SK-N-SH (cell line): ENCODE results near the gene CYBA. TPM values are rescaled to one million over a fixed set of nuclear protein-coding genes. Genes with fewer than 3 reads are reported as not detected.

Experiments
- CTCF ChIA-PET: fragments of 300-600, 350-600 bp; formaldehyde crosslinking; extraction: SDS; loops from one replicate; lab custom pipeline; 2021; lab: Yijun Ruan, JAX
- POLR2A ChIA-PET: fragments of 350-600 bp; sonication (Branson Sonifier 250); formaldehyde crosslinking; extraction: SDS; loops from one replicate; lab custom pipeline; 2020; ENCODE audit warnings: antibody characterized with exemption, inconsistent platforms; lab: Yijun Ruan, JAX
- DNase-seq: peaks from one replicate; pipeline ENCODE4 v3.0.0; 2012
- H2AFZ ChIP-seq: fragments of 200-600 bp; sonication (generic); 2 replicates; pipeline ENCODE4 v1.8.1; 2016; ENCODE audit warnings: antibody characterized with exemption, mild to moderate bottlenecking, low read depth
- H3F3A ChIP-seq: fragments of 200-600 bp; sonication (generic); replicated peaks from 2 replicates; pipeline ENCODE3; 2016; ENCODE audit warnings: antibody characterized with exemption, mild to moderate bottlenecking; ENCODE audit not compliant: insufficient read depth
- H3K27ac ChIP-seq, 2 experiments: fragments of 200-500 bp in 1 of 2; fragments of 200-600 bp in 1 of 2; sonication (Bioruptor generic) in 1 of 2; sonication (generic), shearing (Covaris generic) in 1 of 2; 2 replicates each; pipeline versions ENCODE4 v1.5.1 to v1.6.1; 2014 to 2016; ENCODE audit warnings: low read depth in 2 of 2, inconsistent platforms in 1 of 2, low read length in 1 of 2, mild to moderate bottlenecking in 1 of 2, mixed read lengths in 1 of 2
- H3K27me3 ChIP-seq: fragments of 200-600 bp; sonication (generic), shearing (Covaris generic); 2 replicates; pipeline ENCODE4 v1.6.1; 2016; ENCODE audit warnings: mixed run types; ENCODE audit not compliant: insufficient read depth
- H3K36me3 ChIP-seq, 2 experiments: fragments of 200-500 bp in 1 of 2; fragments of 200-600 bp in 1 of 2; sonication (Bioruptor generic) in 1 of 2; sonication (generic) in 1 of 2; replicated peaks in 1 of 2; 2 replicates each; pipeline versions ENCODE3 to v1.5.1; 2014 to 2016; ENCODE audit warnings: low read length in 1 of 2, mild to moderate bottlenecking in 1 of 2; ENCODE audit not compliant: insufficient read depth in 2 of 2, control insufficient read depth in 1 of 2
- H3K4me1 ChIP-seq, 2 experiments: fragments of 200-500 bp in 1 of 2; fragments of 200-600 bp in 1 of 2; sonication (Bioruptor generic) in 1 of 2; sonication (generic), shearing (Covaris generic) in 1 of 2; 2 replicates each; pipeline versions ENCODE4 v1.5.1 to v1.6.1; 2014 to 2016; ENCODE audit warnings: low read depth in 1 of 2, low read length in 1 of 2, mixed run types in 1 of 2; ENCODE audit not compliant: insufficient read depth in 2 of 2, control insufficient read depth in 1 of 2
- H3K4me2 ChIP-seq: fragments of 200-600 bp; sonication (generic), shearing (Covaris generic); 2 replicates; pipeline ENCODE4 v1.6.1; 2017; ENCODE audit warnings: mixed run types
- H3K4me3 ChIP-seq, 2 experiments: fragments of 200-500 bp in 1 of 2; fragments of 200-600 bp in 1 of 2; sonication (Bioruptor generic) in 1 of 2; sonication (generic), shearing (Covaris generic) in 1 of 2; 2 replicates each; pipeline versions ENCODE4 v1.5.1 to v1.8.1; 2014 to 2016; ENCODE audit warnings: low read depth in 2 of 2, inconsistent platforms in 1 of 2, low read length in 1 of 2, mild to moderate bottlenecking in 1 of 2, mixed read lengths in 1 of 2, moderate library complexity in 1 of 2
- H3K79me2 ChIP-seq: fragments of 200-600 bp; sonication (generic); 2 replicates; pipeline ENCODE4 v1.8.1; 2017; ENCODE audit warnings: mild to moderate bottlenecking; ENCODE audit not compliant: insufficient read depth
- H3K9ac ChIP-seq: fragments of 200-600 bp; sonication (generic); 2 replicates; pipeline ENCODE4 v1.6.1; 2017; ENCODE audit warnings: mixed run types
- H3K9me2 ChIP-seq: fragments of 200-600 bp; sonication (generic); 2 replicates; pipeline ENCODE4 v1.6.1; 2017; ENCODE audit warnings: mixed run types
- H3K9me3 ChIP-seq: fragments of 200-600 bp; sonication (generic); 2 replicates; pipeline ENCODE4 v1.6.1; 2017; ENCODE audit warnings: mixed run types, mild to moderate bottlenecking, moderate library complexity
- H4K20me1 ChIP-seq: fragments of 200-600 bp; sonication (generic); 2 replicates; pipeline ENCODE4 v1.6.1; 2017; ENCODE audit warnings: mild to moderate bottlenecking, mixed run types; ENCODE audit not compliant: insufficient read depth
- CHD2 ChIP-seq: fragments of 150-350 bp; IDR thresholded peaks from 2 replicates; pipeline ENCODE4 v1.6.1; 2018; ENCODE audit warnings: low read length; ENCODE audit not compliant: partially characterized antibody
- ELF1 ChIP-seq: IDR thresholded peaks from 2 replicates; pipeline ENCODE4 v1.4.0; 2012
- EZH2phosphoT487 ChIP-seq: fragments of 200-600 bp; sonication (generic); IDR thresholded peaks from 2 replicates; pipeline ENCODE4 v1.6.1; 2017; ENCODE audit warnings: low read depth, mixed run types, mild to moderate bottlenecking, antibody characterized with exemption, moderate library complexity, borderline replicate concordance
- GATA2 ChIP-seq: sonication (generic); formaldehyde crosslinking; IDR thresholded peaks from 2 replicates; pipeline ENCODE4 v1.5.0; 2020; ENCODE audit warnings: mild to moderate bottlenecking, missing genetic modification reagents
- MAX ChIP-seq: IDR thresholded peaks from 2 replicates; pipeline ENCODE4 v1.4.0; 2012; ENCODE audit warnings: low read depth
- MEF2A ChIP-seq: IDR thresholded peaks from 2 replicates; pipeline ENCODE4 v1.4.0; 2012; ENCODE audit warnings: low read depth, borderline replicate concordance
- MXI1 ChIP-seq: IDR thresholded peaks from 2 replicates; pipeline ENCODE4 v1.6.1; 2012; ENCODE audit warnings: mild to moderate bottlenecking, low read depth, low read length, improper control_type of control experiment
- NFIC ChIP-seq: IDR thresholded peaks from 2 replicates; pipeline ENCODE4 v1.4.0; 2012; ENCODE audit warnings: borderline replicate concordance
- POLR2AphosphoS5 ChIP-seq: IDR thresholded peaks from 2 replicates; pipeline ENCODE4 v1.6.1; 2012; ENCODE audit warnings: low read depth, low read length
- RAD21 ChIP-seq: IDR thresholded peaks from 2 replicates; pipeline ENCODE4 v1.6.1; 2012; ENCODE audit warnings: mild to moderate bottlenecking, low read length
- RCOR1 ChIP-seq: fragments of 150-350 bp; IDR thresholded peaks from 2 replicates; pipeline ENCODE4 v1.6.1; 2017; ENCODE audit warnings: antibody characterized with exemption, low read length
- RFX5 ChIP-seq: IDR thresholded peaks from 2 replicates; pipeline ENCODE4 v1.6.1; 2012; ENCODE audit warnings: mild to moderate bottlenecking, improper control_type of control experiment, low read length
- RXRA ChIP-seq: IDR thresholded peaks from 2 replicates; pipeline ENCODE4 v1.4.0; 2012; ENCODE audit warnings: low read depth, mild to moderate bottlenecking, borderline replicate concordance
- SIN3A ChIP-seq: IDR thresholded peaks from 2 replicates; pipeline ENCODE4 v1.6.1; 2012; ENCODE audit warnings: low read depth, mild to moderate bottlenecking, low read length, moderate library complexity, borderline replicate concordance
- TAF1 ChIP-seq: IDR thresholded peaks from 2 replicates; pipeline ENCODE4 v1.6.1; 2012; ENCODE audit warnings: low read depth, mild to moderate bottlenecking, low read length, moderate library complexity, borderline replicate concordance
- YY1 ChIP-seq: IDR thresholded peaks from 2 replicates; pipeline ENCODE4 v1.4.0; 2012; ENCODE audit warnings: low read depth, mild to moderate bottlenecking
- WGBS: methylation state at CpG from one replicate; pipeline ENCODE4 v1.1.6; 2017; ENCODE audit warnings: low lambda C conversion rate; 5-methylcytosine and 5-hydroxymethylcytosine counted together
- polyA plus RNA-seq, 3 experiments: library from polyadenylated mRNA; depleted of rRNA; stranded (reverse); fragments of >200 nt; gene quantifications; 2 replicates each; pipeline ENCODE4 v1.2.3, GENCODE V29; 2012
- TF ChIP-seq, protein P1 (sequence below): IDR thresholded peaks from 2 replicates; pipeline ENCODE4; 2012

CYBA gene
- polyA plus RNA-seq, 1 of the 3 experiments (the other 2 are of a cell fraction): 176 TPM

GRCh38 chr16:88693420-88694177 is 42.7 kb upstream of the CYBA start:
- DNase-seq: no peak
- no peak overlapping the region for H3K9ac ChIP-seq
- 78% methylated on average over 19 of the region's 39 CpGs for WGBS
- no peaks in the 10 kb centered on the region for H3K79me2 ChIP-seq
- H3K9me2 ChIP-seq: no peaks in the 10 kb centered on the region
- no peaks in the 10 kb centered on the region for H3K9me3 ChIP-seq
- H3K27me3 ChIP-seq: no peaks in the 10 kb centered on the region
- H3K4me1 ChIP-seq: no peaks in the 10 kb centered on the region
- H4K20me1 ChIP-seq: no peaks in the 10 kb centered on the region
- no peaks in the 10 kb centered on the region for H3F3A ChIP-seq
- no peak overlapping the region for H3K4me2 ChIP-seq
- H3K36me3 ChIP-seq: peaks cover 0 to 19% of the 10 kb centered on the region in 2 experiments
- no peak overlapping the region for H3K4me3 ChIP-seq
- H3K27ac ChIP-seq: no peak overlapping the region
- TF ChIP-seq MAX: no peak
- no peak for TF ChIP-seq CHD2
- TF ChIP-seq RCOR1: no peak
- TF ChIP-seq SIN3A: no peak
- TF ChIP-seq RXRA: no peak
- TF ChIP-seq TAF1: no peak
- no peak for TF ChIP-seq YY1
- no peak for TF ChIP-seq RFX5
- TF ChIP-seq ELF1: no peak
- TF ChIP-seq MXI1: no peak
- TF ChIP-seq, protein P1, sequence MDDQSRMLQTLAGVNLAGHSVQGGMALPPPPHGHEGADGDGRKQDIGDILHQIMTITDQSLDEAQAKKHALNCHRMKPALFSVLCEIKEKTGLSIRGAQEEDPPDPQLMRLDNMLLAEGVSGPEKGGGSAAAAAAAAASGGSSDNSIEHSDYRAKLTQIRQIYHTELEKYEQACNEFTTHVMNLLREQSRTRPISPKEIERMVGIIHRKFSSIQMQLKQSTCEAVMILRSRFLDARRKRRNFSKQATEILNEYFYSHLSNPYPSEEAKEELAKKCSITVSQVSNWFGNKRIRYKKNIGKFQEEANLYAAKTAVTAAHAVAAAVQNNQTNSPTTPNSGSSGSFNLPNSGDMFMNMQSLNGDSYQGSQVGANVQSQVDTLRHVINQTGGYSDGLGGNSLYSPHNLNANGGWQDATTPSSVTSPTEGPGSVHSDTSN: no peak
- no peak for TF ChIP-seq MEF2A
- no peak for TF ChIP-seq GATA2 (CRISPR knock-in tag)
- TF ChIP-seq POLR2AphosphoS5: no peak
- no peak for TF ChIP-seq RAD21
- TF ChIP-seq NFIC: no peak
- CTCF ChIA-PET: interaction anchor here (1.0 kb wide), 1 partner anchor 22 kb away, joined by 3 read pairs; no protein-coding TSS in a partner anchor
- no peak overlapping the region for H2AFZ ChIP-seq
- POLR2A ChIA-PET: no interaction called here

GRCh38 chr16:88692861-88693260 is 42.0 kb upstream of the CYBA start:
- Histone ChIP-seq H3K9me3 (no peaks in the 10 kb centered on the region), H3K9ac (no peak overlapping the region), H3K27me3 (no peaks in the 10 kb centered on the region; the same call in 1 of the 2 replicates), H3K4me1 (peaks cover 0 to 2% of the 10 kb centered on the region in 2 experiments; a peak in 1 of 4 replicates), H4K20me1 (no peaks in the 10 kb centered on the region), H3K79me2 (no peaks in the 10 kb centered on the region), H3F3A (no peaks in the 10 kb centered on the region)
- POLR2A ChIA-PET: no interaction called here
- CTCF ChIA-PET: no interaction called here
- TF ChIP-seq ELF1 (no peak), EZH2phosphoT487 (no peak), RCOR1 (no peak)
- TF ChIP-seq, all 33 proteins: peak for 0
- H3K4me3 ChIP-seq: no peak overlapping the region
- H2AFZ ChIP-seq: no peak overlapping the region
- H3K27ac ChIP-seq: no peak overlapping the region
- no peaks in the 10 kb centered on the region for H3K9me2 ChIP-seq
- no peak overlapping the region for H3K4me2 ChIP-seq
- H3K36me3 ChIP-seq: peaks cover 0 to 12% of the 10 kb centered on the region in 2 experiments
- DNase-seq: no peak
- 82% methylated on average over 10 of the region's 10 CpGs for WGBS
